Endodermal cell (in vitro differentiated cells): ENCODE results near the gene VPS13D. TPM values are rescaled to one million over a fixed set of nuclear protein-coding genes. Genes with fewer than 3 reads are reported as not detected.

Experiments used
- DNase-seq: peaks from one replicate; pipeline ENCODE4 v3.0.0-alpha.2; 2017
- H3K27ac ChIP-seq: 2 replicates; pipeline ENCODE4 v1.5.1; 2013; ENCODE audit warnings: mild to moderate bottlenecking, low read depth, low read length, moderate library complexity
- H3K27me3 ChIP-seq: 2 replicates; pipeline ENCODE4 v1.6.1; 2013; ENCODE audit warnings: mild to moderate bottlenecking, low read length, moderate library complexity; ENCODE audit not compliant: insufficient read depth, control insufficient read depth, poor library complexity, severe bottlenecking
- H3K36me3 ChIP-seq: 2 replicates; pipeline ENCODE4 v1.7.0; 2013; ENCODE audit warnings: mild to moderate bottlenecking, low read length, moderate library complexity; ENCODE audit not compliant: control insufficient read depth, insufficient read depth
- H3K4me1 ChIP-seq: one replicate; pipeline ENCODE4 v1.7.0; 2013; ENCODE audit warnings: low read length; ENCODE audit not compliant: control insufficient read depth, insufficient read depth
- H3K4me3 ChIP-seq: 2 replicates; pipeline ENCODE4 v1.5.1; 2013; ENCODE audit warnings: mild to moderate bottlenecking, low read length, moderate library complexity
- H3K9ac ChIP-seq: 2 replicates; pipeline ENCODE4 v1.6.1; 2013; ENCODE audit warnings: mild to moderate bottlenecking, low read length, moderate library complexity; ENCODE audit not compliant: poor library complexity, severe bottlenecking; ENCODE audit errors: extremely low read depth
- H3K9me3 ChIP-seq: 2 replicates; pipeline ENCODE4 v1.6.1; 2013; ENCODE audit warnings: mild to moderate bottlenecking, low read length, moderate library complexity; ENCODE audit not compliant: control insufficient read depth
- H3K27ac Mint-ChIP-seq: 2 replicates; pipeline ENCODE4 v1.8.0; 2020; ENCODE audit warnings: mixed read lengths
- H3K27me3 Mint-ChIP-seq: 2 replicates; pipeline ENCODE4 v1.8.0; 2021; ENCODE audit warnings: mild to moderate bottlenecking, mixed read lengths; ENCODE audit not compliant: insufficient read depth
- H3K36me3 Mint-ChIP-seq: 2 replicates; pipeline ENCODE4 v1.8.0; 2020; ENCODE audit warnings: low read depth, mixed read lengths
- H3K4me1 Mint-ChIP-seq: 2 replicates; pipeline ENCODE4 v1.8.0; 2020; ENCODE audit warnings: mixed read lengths
- H3K4me3 Mint-ChIP-seq: 2 replicates; pipeline ENCODE4 v1.8.0; 2020; ENCODE audit warnings: mild to moderate bottlenecking, moderate library complexity, mixed read lengths
- H3K9me3 Mint-ChIP-seq: 2 replicates; pipeline ENCODE4 v1.8.0; 2020; ENCODE audit warnings: mild to moderate bottlenecking, mixed read lengths
- WGBS, 2 experiments: methylation state at CpG; one replicate each; pipeline versions ENCODE4 v1.1.5 to v1.1.7; 2013; ENCODE audit warnings: missing lambda C conversion rate in 2 of 2, mixed read lengths in 1 of 2; ENCODE audit not compliant: insufficient coverage in 1 of 2, insufficient read length in 1 of 2; 5-methylcytosine and 5-hydroxymethylcytosine counted together
- total RNA-seq, 2 donors: library from RNA; stranded (reverse); fragmentation: NEBNext Ultra II Directional in 1 of 2; extraction: Animal tissue kit (Norgen Biotek cat#: 25700) in 1 of 2; gene quantifications; 2 replicates in 1 of 2; 3 replicates in 1 of 2; pipeline ENCODE4 v1.2.1, GENCODE V29; 2021
- TF ChIP-seq, protein P1 (sequence below): fragments of 200-600 bp; sonication (generic); conservative IDR thresholded peaks from 2 replicates; pipeline ENCODE4 v1.5.0; 2021; ENCODE audit warnings: antibody characterized with exemption, mild to moderate bottlenecking

Gene VPS13D
- total RNA-seq, 2 donors from 2014 or later: 32.5 to 36.7 TPM

DNA sequence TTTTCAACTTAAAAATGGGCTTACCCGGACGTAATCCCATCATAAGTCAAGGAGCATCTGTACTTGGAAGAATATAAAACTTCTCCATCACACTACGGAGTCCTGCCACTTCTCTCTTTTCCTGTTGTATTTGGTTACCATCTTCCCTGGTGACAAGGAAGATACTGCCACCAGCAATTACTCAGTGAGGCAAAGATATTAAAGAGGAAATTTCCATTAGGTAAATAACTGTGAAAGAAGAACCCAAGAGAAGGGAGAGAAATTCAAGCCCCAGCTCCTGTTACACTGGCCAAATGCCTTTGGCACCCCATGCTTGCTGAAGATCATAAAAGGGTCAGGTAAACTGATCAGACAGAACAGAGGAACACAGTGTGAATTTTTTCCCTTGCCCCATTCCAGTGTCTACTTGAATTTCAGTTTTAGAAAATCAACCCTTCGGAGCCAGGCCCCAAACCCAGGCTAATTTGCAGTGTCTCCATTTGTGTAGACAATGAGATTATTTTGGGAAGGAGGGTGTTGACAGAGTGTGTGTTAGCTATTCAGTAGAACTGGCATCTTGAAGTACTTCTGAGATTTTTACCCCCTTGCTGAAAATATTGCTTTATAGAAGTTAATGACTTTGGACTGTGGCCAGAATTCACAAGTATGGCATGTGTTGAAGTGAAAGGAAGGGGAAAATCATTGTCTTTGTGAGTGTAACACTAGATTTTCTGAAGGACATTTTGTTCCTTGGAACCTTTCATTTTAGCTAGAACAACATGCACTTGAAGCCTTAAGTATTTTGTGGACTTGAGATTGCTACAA, 221.1 kb downstream of the VPS13D start:
- TF ChIP-seq, protein P1, sequence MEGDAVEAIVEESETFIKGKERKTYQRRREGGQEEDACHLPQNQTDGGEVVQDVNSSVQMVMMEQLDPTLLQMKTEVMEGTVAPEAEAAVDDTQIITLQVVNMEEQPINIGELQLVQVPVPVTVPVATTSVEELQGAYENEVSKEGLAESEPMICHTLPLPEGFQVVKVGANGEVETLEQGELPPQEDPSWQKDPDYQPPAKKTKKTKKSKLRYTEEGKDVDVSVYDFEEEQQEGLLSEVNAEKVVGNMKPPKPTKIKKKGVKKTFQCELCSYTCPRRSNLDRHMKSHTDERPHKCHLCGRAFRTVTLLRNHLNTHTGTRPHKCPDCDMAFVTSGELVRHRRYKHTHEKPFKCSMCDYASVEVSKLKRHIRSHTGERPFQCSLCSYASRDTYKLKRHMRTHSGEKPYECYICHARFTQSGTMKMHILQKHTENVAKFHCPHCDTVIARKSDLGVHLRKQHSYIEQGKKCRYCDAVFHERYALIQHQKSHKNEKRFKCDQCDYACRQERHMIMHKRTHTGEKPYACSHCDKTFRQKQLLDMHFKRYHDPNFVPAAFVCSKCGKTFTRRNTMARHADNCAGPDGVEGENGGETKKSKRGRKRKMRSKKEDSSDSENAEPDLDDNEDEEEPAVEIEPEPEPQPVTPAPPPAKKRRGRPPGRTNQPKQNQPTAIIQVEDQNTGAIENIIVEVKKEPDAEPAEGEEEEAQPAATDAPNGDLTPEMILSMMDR: no peak
- Histone ChIP-seq H3K9ac (no peak overlapping the region), H3K27ac (no peak overlapping the region), H3K4me3 (no peak overlapping the region), H3K36me3 (no peaks in the 10 kb centered on the region), H3K4me1 (peaks cover 10% of the 10 kb centered on the region), H3K27me3 (no peaks in the 10 kb centered on the region), H3K9me3 (no peaks in the 10 kb centered on the region)
- Mint-ChIP-seq H3K9me3 (no peaks in the 10 kb centered on the region), H3K4me3 (no peak overlapping the region), H3K27me3 (peaks cover 20% of the 10 kb centered on the region), H3K4me1 (peaks cover 39% of the 10 kb centered on the region), H3K27ac (no peak overlapping the region), H3K36me3 (peaks cover 12% of the 10 kb centered on the region)
- WGBS, 2 experiments: 95 to 100% methylated on average over 3 to 4 of the region's 4 CpGs
- DNase-seq: no peak

DNA sequence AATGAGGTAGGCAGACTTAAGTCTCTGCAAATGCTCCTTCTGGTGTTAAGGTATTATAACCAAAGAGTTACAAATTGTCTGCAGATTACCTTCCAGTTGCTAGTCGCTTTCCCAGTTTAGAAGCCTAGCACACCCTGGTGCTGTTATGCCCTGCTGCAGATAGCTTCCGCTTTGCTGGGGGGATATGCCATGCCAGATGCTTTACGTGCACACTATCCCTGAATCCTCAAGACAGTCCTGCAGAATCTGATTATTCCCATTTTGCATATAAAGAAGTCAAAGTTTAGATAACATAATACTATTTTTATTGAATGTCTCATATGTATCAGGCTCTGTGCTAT, 221.7 kb downstream of the VPS13D start:
- Histone ChIP-seq H3K27me3 (no peaks in the 10 kb centered on the region), H3K36me3 (no peaks in the 10 kb centered on the region), H3K9ac (no peak overlapping the region), H3K27ac (no peak overlapping the region), H3K9me3 (no peaks in the 10 kb centered on the region), H3K4me1 (peaks cover 10% of the 10 kb centered on the region), H3K4me3 (no peak overlapping the region)
- DNase-seq: no peak
- Mint-ChIP-seq H3K4me1 (peaks cover 39% of the 10 kb centered on the region), H3K27me3 (peaks cover 19% of the 10 kb centered on the region), H3K27ac (no peak overlapping the region), H3K36me3 (peaks cover 14% of the 10 kb centered on the region), H3K4me3 (no peak overlapping the region), H3K9me3 (no peaks in the 10 kb centered on the region)
- WGBS, 2 experiments: 94 to 98% methylated on average over 3 of the region's 3 CpGs
- TF ChIP-seq, protein P1: no peak

DNA sequence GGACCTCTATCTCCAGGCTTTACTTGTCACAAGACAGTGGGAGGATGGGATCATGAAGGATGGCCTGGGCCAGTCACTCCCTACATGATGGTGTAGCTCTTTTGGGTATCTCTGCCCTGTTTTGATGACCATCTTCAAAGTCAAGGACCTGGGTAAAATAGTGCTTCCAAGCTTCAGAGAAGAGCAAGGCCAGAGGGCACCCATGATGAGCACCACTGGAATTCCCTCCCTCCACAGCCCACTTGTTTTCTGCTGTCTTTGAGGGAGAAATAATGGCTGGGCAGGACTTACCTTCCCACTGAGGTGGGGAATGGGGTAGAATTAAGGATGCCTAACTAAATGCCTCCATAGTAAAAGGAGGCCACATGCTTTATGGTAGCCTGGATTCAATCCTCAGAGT, 222.4 kb downstream of the VPS13D start:
- Histone ChIP-seq H3K4me1 (peaks cover 10% of the 10 kb centered on the region), H3K9ac (no peak overlapping the region), H3K27me3 (no peaks in the 10 kb centered on the region), H3K36me3 (peaks cover 4% of the 10 kb centered on the region), H3K27ac (no peak overlapping the region), H3K4me3 (no peak overlapping the region), H3K9me3 (no peaks in the 10 kb centered on the region)
- DNase-seq: no peak
- Mint-ChIP-seq H3K27me3 (peaks cover 15% of the 10 kb centered on the region), H3K4me1 (peaks cover 36% of the 10 kb centered on the region), H3K9me3 (no peaks in the 10 kb centered on the region), H3K4me3 (no peak overlapping the region), H3K36me3 (peaks cover 17% of the 10 kb centered on the region), H3K27ac (no peak overlapping the region)
- TF ChIP-seq, protein P1: no peak
